ENCODE results near the gene CEACAM18. TPM values are rescaled to one million over a fixed set of nuclear protein-coding genes. Genes with fewer than 3 reads are reported as not detected.
A peak's percentile ranks its signal among the peaks of the same experiment; 100 is the strongest.
"Not testable (repeated sequence)": the region's sequence is repeated elsewhere in the genome, so short reads cannot be mapped to it uniquely, and the experiment has no call there.

Gene CEACAM18
- total RNA-seq, 1 experiment from 2014 or later, result not detected

DNA sequence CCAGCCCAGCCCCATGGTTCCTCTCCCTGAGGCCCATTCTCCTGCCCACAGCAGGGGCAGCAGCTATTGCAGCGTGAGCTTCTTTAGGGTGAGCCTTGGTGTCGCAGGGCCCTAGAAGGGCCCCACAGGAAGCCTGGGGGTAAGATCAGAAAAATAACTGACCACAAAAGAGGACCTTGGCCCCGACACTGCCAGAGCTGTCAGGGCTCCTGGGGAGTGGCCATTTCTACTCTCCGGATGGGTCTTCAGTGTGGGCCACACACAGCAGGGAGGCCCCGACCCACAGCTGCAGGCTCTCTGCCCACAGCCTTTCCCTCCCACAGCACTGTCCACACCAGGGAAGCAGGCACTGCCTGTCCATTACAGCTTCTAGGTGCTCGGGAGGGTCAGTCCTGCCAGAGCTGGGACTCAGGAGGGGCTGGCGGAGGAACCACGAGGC lies 16.6 kb upstream of the CEACAM18 start:
- no peak for DNase-seq (ENCODE audit: low spot score)

DNA sequence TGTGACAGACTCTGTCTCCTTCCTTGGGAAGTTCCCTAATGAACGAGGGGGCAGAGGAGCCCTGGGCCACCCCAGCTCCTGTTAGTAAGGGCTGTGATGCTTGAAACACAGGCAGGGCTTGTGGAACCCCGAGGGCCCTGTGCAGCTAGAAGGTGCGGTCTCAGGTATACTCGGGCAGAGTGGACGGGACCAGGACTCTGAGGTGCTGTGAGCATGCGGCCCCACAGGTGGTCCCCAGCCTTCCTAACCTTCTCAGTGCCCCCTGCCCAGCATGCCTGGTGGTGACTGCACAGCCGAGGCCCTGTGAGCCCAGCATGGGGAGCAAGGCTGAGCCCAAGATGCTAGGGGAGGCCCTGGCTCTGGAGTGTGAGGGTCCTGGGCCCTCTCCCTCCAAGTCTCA lies 16.1 kb upstream of the CEACAM18 start:
- no peak for DNase-seq (ENCODE audit: low spot score)

DNA sequence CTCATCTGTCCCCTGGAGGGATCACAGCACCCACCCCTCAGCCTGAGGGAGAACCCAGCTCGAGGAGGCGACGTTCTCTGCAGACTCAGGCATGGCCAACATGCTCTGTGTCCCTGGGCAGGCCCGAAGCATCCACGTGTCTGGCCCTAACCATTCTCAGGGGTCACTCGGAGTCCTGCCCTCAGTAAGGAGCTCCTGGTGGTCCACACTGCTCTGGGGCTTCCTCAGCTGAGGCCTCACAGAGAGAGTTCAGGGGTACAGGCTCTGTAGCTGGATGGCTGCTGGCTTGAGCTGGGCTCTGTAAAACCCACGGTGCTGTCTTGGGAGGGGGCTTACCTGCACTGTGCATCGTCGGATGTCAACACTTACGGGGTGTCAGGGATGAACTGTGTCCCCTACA lies 15.7 kb upstream of the CEACAM18 start:
- DNase-seq (ENCODE audit: low spot score), result no peak

GRCh38 chr19:51463976-51464581 lies 14.3 kb upstream of the CEACAM18 start:
- not testable (repeated sequence) for DNase-seq (ENCODE audit: low spot score)

- no peak for DNase-seq (ENCODE audit: low spot score)
These were observed 11.6 kb upstream of the CEACAM18 start for GRCh38 chr19:51466723-51467122.

- DNase-seq (ENCODE audit: low spot score), result no peak
These were observed 10.3 kb upstream of the CEACAM18 start for GRCh38 chr19:51467864-51468544.

DNA sequence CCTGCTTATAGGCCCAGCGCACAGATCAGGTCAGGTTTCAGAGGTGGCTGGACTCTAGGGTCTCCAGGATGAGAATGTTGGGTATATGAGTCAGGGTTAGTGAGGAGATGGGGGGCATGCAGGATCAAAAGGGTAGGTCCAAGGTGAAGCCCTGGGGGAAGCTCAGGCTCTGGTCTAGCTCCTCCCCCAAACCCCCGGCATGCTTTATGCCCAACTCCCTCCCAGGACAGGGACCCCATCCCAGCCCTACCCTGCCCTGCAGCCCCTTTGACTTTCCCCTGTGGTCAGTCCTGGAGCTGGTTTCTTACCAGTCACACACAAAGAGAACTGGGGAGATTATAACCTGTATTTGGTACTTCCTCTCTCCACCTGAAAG lies 9.8 kb upstream of the CEACAM18 start:
- DNase-seq (ENCODE audit: low spot score), result no peak

DNA sequence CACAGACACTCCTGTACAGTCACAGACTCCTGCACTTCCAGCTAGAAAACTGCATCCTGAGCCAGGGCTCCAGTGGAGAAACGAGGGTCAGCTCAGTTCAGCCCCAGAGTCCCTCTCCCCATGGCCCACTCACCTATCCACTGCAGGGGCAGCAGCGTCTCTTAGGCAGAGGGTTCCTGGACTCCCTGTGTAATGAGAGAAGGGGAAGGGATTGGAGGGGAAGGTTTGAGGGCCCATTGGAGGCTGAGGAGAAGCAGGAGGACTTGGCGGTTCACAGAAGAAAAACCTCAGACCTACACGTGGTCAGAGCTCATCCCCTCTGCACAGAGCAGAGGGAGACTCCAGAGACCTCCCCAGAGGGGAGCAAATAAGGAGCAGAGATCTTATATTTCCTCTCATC lies 9.2 kb upstream of the CEACAM18 start:
- no peak for DNase-seq (ENCODE audit: low spot score)

GRCh38 chr19:51469629-51470028 lies 8.7 kb upstream of the CEACAM18 start:
- DNase-seq (ENCODE audit: low spot score), result no peak

- DNase-seq (ENCODE audit: low spot score), result no peak
These were observed 7.4 kb upstream of the CEACAM18 start for GRCh38 chr19:51470966-51471365.

DNA sequence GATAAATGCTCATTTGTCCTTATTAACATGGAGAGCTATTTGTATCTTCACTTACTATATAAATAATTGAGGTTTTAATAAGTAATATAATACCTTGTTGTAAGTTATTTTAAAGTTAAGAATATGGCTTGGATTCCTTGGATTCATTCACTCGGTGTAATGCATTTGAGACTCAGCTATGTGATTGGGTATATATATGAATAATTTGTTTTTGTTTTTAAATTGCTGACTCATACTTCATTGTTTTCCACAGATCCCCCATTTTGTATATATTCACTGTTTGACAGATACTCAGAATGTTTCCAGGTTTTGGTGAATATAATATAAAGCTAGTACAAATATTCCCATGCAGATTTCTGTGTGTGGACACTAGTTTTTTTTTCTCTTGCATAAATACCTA lies 6.8 kb upstream of the CEACAM18 start:
- no peak for DNase-seq (ENCODE audit: low spot score)

- DNase-seq (ENCODE audit: low spot score), result no peak
These were observed 5.7 kb upstream of the CEACAM18 start for GRCh38 chr19:51472607-51473006.

- DNase-seq (ENCODE audit: low spot score), result peak; percentile 62
These were observed 5.2 kb upstream of the CEACAM18 start for GRCh38 chr19:51473009-51473707.

- DNase-seq (ENCODE audit: low spot score), result no peak
These were observed 2.2 kb upstream of the CEACAM18 start for GRCh38 chr19:51476164-51476563.

DNA sequence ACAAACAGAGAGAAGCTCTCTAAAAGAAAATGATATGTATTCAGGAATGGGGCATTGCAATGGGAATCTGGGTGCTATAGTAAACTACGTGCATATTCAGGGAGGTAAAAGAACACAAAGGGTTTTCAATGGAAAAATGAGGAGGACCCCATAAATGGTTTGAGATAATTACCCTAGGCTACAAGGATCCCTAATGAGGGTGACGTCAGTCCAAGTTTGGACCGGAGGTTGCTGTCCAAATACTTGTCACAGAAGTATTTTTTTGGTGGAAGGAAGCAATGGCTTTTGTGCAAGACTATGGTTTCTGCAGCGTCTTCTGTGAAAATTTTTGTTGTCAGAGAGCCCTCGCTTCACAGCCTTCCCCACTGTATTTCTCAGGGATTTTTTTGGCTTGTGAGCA lies 995 bp upstream of the CEACAM18 start:
- no peak for DNase-seq (ENCODE audit: low spot score)

- no peak for DNase-seq (ENCODE audit: low spot score)
These were observed 1.4 kb downstream of the CEACAM18 start for GRCh38 chr19:51479531-51480331.

GRCh38 chr19:51480590-51480989 lies 2.3 kb downstream of the CEACAM18 start:
- DNase-seq (ENCODE audit: low spot score), result no peak

DNA sequence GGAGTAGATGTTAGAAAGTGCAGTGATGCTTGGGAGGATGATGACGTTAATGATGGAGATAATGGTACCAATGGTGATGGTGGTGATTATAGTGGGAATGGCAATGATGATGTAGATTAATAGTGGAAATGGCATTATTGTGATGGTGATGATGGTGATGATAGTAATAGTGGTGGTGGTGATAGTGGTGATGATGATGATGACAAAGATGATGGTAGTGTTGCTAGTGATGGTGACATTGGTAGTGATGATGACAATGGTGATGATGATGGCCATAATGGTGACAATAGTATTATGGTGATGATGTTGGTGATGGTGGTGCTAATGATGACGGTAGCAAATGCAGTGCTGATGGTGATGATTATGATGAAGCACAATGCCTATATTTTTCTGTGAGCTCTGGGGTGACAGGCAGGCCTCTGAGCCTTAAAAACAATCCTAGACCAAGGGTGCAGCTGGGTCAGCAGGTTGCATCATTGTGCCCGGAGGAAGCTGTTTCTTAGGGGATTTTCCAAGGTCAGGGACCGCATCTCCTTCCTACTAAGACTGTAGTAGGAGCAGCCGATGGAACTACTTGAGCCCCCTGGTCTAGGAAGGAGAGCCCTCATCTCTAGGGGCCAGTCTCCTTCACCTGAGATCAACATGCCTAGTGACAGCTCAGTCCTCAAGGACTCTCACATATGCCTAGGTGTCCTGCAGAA lies 7.8 kb downstream of the CEACAM18 start:
- no peak for DNase-seq (ENCODE audit: low spot score)

- no peak for DNase-seq (ENCODE audit: low spot score)
These were observed 10.2 kb downstream of the CEACAM18 start for GRCh38 chr19:51488491-51488890.

DNA sequence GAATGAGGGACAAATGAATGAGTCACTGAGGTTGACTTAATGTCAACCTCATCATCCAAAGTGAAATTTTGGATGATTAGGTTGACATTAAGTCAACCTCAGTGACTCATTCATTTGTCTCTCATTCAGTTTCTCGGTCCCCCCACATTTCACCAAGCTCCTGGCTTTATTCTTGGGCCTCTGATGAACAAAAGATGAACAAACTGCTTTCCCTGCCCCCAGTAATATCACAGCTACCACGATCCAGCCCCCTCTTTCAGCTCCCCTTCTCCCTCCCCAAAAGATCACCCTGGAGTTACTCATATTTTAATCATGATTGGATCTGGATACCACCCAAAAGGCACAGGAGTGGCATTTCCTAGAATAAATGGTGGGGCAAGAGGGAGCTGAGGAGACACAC lies 10.8 kb downstream of the CEACAM18 start:
- DNase-seq (ENCODE audit: low spot score), result no peak

GRCh38 chr19:51490676-51491075 lies 12.3 kb downstream of the CEACAM18 start:
- DNase-seq (ENCODE audit: low spot score), result no peak

GRCh38 chr19:51491586-51491985 lies 13.2 kb downstream of the CEACAM18 start:
- DNase-seq (ENCODE audit: low spot score), result no peak

All from H4 (cell line).